Kidney glomerular epithelial cell (primary cell): ENCODE measurements around the gene IDH2.
A peak's percentile ranks its signal among the peaks of the same experiment; 100 is the strongest.

Experiments
- DNase-seq: peaks from one replicate; lab custom pipeline; 2025; lab: John Stamatoyannopoulos, UW

Gene IDH2

DNA sequence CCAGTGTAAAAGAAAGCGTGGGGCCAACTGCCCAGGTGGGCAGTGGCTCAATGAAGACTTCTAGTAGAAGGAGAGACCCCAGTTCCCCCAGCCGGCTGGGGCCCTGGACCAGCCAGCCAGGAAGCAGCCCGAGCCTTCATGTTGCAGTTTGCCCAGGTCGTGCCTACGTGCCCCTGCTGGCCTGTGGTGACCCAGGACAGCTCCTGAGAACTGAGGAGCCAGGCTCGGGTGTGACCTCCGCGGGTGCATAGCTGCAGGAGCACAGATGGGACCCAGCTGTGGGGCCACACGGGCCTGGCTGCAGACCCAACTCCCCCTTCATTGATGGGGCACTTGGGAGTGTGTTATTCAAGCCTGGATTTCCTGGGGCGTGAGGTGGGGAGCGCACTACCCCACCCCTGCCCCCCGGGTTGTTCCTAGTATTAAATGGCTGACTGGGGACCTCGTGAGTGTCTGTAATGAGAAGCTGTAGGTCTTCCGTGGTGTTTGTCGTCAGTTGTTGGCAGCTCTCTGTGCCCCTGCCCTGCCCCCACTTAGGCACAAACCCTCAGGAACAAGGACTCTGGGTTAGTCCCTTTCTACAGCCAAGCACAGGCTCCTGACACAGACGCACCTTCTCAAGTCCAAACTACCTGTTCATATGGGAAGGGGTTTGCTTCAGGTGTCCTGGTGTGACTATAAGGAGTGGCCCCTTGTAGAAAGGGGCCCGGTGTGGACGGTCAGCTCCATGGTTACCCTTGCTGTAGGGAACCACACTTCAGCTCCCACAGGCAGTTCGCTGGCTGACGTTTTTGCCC is 39.1 kb downstream of the IDH2 start:
- no peak for DNase-seq

DNA sequence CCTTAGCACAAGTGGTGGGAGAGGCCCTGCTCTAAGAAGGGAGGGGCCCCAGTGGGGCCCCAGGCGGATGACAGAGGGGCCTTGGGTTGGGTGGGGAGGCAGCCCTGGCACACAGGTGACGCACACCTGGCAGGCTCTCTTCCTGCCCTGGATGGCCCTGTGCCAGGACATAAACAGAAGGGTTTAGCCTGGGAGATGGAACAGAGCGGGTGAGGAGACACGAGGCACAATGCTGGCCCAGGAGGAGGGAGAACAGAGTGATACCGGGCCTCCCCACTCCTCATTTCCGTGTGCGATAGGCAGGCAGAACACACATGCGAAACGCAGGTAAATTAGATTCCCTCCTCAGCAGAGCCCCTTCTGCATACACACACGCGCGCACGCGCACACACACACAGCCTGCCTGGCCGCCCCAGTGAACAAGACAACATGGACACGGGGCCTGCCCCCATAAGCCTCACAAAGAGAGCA is 39.8 kb downstream of the IDH2 start:
- no peak for DNase-seq

DNA sequence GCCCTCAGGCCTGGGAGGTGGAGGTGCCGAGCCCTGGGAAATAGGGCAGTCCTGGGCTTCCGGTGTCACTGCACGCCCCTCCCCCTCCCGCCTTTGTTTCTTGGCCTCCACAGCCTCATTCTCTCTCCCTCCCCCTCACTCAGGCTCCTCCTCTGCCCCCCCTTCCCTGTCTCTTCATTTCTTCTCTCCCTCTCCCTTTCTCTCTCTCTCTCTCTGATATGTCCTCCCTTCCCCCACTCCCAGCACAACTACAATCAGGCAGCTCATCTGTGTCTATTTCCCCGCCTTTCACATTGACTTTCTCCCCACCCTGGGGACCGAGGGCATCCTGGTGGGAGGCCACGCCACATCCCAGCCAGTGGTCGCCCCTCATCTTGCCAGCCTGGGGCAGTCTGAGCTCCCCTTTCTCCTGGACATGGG is 40.2 kb downstream of the IDH2 start:
- no peak for DNase-seq

DNA sequence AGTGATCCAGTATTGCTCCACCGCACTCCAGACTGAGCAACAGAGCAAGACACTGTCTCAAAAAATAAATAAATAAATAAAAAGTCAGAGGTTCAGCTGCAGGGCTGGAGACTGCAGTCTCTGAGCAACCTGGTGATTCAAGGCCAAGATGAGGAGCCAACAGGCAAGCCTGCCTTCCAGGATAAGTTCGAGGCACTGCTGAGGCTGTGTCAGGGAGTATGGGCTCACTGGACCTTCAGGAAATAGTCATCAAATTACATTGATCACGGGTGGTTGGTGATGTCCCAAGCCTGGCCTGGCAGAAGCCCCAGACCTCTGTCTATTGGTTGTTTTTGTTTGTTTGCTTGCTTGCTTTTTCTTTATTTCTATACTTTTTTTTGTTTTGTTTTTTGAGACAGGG is 41.5 kb downstream of the IDH2 start:
- no peak for DNase-seq

DNA sequence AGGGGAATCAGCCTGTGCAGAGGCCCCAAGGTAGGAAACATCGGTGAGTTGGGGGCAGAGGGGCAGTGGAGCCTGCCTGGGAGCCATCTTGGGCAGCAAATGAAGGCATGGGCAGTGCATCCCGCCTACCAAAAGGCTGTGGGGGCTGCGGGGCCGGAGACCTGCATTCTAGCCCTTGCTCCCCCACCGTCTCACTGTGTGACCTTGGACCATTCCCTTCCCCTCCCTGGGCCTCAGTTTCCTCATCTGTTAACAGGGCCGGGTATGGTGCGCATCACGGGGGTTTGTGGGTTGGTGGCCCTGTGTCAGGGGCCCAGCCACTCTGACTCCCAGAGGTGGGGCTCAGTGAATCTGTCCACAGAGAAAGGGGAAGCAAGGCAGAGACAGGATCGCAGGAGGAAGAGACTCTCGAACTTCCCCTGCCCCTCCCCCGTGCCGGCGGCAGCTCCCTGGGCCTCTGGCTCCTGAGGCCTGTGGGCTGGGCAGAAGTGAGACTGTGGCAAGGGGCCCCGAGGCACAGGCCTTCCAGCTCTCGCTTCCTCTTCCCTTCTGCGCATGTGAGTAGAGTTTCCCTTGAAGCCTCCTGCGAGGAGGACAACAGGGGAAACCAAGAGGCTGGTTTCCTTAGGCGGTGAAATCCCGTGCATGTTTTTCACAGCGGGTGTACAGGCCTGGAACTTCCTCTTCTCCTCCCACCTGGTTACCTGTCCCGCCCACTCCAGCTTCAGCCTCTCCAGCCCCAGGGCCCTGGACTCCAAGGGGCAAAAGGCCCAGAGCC is 42.9 kb downstream of the IDH2 start:
- DNase-seq, result no peak

DNA sequence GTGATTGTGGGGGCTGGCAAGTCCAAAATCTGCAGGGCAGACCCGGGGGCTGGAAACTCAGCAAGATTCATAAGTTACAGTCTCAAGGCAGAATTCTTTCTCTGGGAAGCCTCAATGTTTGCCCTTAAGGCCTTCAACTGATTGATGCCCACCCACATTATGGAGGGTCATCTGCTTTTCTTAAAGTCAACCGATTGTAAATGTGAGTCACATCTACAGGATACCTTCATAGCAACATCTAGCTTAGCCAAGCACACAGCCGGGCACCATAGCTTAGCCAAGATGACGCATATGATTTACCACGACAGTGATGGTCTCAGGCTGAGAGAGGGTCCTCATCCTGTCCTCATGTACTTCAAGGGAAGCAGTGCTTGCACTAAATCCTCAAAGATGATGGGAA is 43.5 kb downstream of the IDH2 start:
- DNase-seq, result no peak

DNA sequence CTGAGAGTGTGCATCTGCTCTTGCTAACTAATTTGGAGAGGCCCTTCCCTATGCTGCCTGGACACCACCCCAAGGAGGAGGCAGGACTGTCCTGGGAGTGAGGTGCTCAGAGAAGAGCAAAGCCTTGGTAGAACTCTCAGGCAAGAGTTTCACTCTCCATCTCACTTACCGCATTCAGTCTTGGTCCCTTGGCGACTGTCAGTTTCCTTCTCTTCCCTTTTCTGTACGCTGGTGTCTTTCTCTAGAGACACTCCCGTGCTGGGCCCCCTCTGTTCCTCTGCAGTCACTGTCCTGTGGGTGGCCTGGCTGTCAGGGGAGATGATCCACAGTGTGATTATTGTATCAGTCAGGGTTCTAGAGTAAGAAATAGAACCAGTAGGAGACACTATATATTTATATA is 44.0 kb downstream of the IDH2 start:
- no peak for DNase-seq

DNA sequence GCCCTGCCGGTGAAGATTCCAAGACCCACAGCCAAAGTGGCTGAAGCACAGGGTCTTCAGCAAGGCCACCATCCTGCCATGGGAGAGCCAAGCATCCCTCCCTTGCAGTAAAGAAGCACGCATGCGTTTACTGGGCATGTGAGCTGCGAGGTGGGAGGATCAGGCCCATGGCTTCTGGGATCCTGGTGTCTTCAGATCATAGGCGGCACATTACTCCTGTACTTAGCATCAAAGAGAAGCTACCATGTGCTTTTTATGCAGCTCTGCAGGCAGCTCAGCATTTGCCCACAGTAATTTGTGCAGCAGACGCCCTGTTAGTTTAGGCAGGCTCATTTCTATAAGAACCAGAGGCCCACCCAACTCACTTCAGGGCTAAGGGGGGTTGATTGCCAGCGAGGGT is 45.7 kb downstream of the IDH2 start:
- DNase-seq, result no peak

DNA sequence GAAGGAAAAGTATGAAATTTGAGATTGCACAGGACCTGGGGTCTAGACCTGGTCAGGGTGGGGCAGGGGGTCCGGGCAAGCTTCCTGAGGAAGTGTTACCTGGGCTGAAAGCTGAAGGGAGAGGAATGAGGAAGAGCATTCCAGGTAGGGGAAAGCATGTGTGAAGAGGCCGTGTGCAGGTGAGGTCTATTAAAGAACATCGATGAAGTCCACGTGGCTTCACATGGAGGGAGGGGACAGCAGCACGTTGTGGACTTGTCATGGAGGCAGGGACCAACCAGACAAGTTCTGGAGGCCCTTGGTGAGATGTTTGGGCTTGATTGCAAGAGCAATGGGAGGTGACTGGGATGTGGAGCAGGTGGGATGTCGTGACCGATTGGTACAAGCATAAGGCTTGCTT is 47.1 kb downstream of the IDH2 start:
- DNase-seq, result no peak

DNA sequence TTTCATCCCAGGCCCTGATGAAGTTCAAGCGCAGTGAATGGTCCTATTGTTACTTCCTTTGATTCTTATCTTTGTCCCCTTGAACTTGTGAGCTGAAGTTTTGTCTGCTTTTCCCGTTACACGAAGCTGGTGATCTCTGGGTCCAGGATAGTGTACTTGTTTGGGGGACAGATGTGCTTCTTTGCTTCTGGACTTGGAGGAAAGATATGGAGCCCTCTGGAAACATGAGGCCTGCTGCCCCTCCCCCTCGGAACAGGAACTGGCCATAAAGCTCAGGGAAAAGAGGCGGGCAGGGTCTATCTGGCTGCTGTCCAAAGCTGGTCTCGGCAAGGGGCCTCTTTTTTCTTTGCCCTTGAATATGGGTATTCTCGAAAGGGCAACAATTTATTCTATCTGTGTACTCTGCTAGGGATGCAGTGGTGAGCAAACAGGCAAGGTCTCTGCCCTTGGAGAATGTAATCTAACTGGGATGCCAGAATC is 47.6 kb downstream of the IDH2 start:
- no peak for DNase-seq

DNA sequence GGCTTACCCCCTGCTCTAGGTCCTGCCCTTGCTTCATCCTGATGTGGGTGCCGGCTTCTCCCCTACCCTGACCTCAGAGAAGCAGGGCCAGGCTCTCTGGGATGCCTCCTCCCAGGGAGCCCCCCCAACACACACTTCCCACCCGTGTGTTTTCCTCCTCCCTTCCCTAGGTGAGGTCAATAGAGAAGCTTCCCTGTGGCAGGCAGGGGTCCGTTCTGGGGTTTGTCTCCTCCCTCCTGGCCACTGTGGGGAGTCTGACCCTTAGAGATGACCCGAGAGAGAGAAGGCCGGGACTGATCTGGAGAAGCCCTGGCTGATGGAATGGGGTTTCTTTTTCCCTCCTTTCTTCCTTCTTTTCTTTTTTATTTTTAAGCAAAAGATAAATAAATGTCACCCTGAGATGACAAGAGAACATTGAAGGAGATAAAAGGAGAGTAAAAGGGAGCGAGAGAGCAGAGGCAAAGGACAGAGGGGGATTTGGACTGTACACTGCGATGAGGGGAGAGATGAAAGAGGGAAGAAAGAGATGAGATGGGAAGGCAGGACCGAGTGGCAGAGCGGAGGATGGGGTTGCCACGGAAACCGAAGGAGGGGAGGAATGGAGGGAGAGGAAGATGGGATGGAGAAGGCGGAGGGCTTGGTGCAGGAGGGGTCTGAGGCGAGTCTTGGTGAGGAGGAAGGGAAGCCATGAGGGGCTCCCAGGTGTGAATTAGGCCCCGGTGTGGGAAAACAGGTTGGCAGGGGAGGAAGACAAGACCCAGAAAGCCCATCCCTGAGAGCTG is 48.4 kb downstream of the IDH2 start:
- DNase-seq, result no peak

DNA sequence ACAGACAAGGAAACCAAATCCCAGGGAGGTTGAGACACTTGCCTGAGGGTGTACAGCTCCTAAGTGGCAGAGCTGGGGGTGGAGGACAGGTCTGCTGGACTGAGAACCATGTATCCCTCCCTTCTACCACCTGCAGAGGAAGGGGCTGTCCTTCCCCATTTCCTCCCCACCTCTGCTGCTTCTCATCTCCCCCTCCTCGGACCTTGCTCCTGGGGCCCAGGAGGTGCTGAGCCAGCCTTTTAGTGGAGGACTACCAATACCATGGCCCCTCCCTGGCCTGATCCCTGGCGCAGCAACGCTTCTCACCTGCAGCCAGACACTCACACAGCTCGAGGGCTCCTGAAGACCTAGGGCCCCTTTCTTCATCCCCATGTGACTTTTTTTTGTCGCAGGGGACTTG is 50.4 kb downstream of the IDH2 start:
- no peak for DNase-seq

DNA sequence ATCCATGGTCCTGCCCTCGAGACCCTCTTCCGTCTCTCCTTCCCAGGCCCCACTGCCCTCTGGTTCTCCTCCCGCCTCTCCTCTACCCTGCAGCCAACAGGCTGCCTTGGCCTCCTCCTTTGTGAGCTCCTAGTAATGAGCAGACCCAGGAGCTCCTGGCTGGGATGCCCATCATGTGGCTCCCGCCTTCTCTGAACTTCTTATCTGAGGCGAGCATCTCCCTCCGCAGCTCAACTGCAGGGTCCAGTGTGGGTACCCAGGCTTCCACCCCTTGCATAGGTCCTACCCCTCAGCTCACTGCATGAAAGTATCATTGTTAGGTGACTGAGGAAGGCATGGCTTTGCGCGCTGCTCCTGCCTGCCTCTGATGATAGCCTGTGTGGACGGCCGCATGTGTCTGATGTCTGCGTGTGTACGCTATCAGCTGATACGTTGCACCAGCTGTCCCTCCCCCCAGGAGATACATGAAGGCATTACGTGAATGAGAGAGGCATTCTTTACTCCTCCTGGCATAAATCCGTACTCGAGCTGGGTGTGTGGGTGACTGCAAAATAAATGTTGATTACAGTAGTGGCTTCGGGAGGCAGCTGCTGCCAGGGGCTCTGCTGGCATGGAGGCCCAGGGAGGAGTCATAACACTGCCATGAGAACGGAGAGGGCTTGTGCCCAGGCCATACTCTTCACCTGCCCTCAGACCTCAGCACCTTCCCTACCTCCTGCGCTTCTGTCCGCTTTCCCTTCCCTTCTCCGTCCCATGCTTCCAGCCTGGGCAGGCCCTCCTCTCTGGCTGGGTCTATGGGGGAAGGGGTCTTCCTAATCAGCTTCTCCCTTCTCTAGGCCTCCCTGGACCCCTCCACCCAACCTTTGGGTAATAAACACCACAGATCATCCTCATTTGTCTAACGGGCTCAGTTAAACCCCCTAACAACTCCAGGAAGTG is 52.3 kb downstream of the IDH2 start:
- DNase-seq, result no peak

DNA sequence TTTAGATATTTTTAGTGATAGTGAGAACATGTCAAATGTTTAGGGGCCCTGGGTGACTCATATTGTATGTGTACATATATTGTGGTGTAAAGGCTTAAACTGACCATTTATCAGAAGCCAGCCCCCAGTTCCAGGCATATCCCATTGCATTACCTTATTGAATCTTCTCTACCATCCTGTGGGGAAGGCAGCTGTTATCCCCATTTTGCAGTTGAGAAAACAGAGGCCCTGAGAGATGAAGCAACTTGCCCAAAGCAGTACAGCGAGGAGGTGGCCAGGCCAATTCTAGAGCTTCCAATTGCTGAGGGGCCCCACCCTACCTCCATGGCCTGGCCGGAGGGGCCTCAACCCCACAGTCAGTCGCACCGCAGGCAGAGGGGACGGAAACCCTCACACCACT is 53.2 kb downstream of the IDH2 start:
- no peak for DNase-seq

DNA sequence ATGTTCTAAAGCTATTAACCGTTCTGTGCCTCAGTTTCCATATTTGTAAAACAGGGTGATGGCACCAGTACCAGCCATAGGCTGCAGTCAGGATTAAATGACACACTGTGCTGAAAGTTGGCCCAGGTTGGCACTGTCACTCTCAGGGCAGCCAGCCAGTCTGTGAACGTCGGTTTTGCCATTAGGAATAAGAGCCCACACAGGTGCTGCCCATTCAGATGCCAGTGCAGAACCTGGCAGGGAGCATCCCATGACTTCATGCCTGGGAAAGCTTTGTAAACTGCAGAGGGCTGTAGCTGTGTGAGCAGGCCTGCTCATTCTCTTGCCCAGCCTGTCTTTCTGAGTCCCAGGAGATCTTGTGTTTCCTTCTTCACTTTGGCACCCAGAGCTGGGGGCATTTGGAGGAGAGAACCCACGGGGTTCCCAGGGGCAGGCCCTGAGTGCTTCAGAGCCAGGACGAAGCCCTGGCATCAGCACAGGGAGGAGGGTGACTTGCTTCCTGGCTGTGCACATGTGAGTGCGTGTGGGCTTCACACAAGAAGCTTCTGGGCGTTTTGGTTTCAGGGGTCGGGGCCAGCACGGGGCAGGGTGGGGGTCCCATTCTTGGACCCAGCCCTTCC is 54.2 kb downstream of the IDH2 start:
- DNase-seq, result no peak

DNA sequence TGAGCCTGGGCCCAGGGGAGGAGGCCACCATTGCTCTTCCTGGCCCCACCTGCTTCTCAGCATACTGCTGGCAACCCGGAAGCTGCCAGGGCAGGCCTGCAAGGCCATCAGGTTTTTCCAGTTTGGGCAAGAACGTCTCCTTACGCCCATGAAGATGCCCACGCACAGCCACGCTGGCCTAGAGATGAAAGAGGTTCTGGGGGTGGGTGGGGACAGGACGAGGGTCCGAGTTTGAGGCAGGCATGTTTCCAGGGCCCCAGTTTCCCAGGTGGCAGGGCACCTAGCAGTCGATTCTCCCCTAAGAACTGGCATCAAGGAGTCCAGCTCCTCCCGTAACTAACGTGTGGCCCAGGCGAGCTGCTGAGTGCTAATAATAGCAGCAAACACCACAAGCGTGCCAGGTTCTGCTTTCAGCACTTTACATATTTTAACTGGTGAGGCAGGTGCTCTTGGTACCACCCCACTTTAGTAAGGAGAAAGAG is 55.3 kb downstream of the IDH2 start:
- no peak for DNase-seq

DNA sequence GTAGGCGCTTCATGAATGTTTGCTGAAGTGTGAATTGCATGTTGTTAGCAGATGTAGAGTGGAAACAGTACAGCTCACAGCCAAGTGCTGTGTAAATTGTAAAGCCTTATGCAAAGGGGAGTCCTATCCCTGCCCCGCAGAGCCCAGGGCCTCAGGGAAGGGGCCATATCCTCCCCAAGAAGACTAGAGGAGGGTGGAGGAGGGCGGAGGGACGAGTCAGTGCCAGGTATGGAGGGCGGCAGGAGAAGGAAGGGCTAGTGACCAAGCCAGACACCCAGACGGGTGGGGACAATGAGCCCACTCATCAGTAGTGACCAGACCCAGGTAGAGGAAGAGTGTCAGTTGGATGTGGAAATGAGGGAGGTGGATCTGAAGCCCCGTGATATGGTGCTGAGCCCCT is 56.0 kb downstream of the IDH2 start:
- no peak for DNase-seq

DNA sequence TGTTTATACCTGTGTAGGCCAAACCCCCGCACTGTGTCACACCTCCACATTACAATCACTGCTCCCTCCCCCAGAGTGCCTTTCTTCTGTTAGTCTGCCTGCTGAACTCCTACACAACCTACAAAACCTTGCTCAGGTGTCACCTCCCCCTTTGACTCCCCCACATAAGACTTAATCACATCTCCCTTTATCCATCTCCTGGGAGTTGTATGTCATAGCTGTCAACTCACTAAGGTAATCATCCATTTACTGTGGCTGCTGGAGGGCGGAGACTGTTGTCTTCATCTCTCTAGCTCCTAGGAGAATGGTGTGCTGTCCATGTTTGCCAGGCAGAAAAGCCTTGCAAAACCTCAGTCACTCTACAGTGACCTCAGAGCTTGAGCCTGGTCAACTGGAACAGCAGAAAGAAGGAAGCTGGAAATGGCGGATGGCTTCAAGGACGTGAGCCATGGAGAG is 57.3 kb downstream of the IDH2 start:
- peak; percentile 32 for DNase-seq

DNA sequence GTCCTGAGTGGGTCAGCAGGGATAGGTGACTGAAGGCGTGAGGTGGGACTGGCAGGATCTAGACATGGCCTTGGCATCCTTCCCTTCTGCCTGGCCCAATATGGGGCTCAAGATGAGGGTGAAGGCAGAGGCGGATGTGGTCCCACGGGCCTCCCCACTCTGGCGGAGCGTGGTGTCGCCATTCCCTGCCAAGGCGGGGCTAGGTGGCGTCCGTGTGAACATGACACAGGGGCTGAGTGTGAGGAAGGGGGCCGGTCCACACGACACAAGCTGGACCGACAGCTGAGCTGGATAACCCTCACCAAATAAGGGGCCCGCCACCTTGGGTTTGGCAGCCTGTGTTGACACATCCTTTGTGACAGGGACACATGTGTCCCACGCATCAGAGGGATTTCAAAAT is 58.1 kb downstream of the IDH2 start:
- DNase-seq, result no peak

DNA sequence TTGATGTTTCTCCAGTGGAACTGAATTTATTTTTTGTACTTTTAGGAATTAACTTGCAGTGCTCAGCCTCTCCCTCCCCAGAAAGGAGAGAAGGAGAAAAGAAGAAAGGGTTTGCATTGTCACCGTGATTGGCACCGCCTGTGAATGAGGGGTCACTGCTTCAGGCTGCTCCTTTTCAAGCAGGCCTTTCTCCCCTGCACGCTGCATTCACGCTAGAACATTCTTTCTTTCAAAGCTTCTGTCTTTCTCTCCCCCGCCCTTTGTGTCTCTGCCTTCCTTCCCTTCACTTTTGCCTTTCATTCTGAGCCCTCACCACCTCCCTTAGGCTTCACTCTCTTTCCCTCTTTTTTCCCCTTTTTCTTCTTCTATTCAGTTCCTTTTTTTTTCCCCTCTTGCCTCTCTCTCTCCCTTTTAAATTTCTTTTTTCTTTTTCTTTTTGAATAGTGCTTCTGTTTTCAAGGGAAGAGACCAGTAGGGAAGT is 58.7 kb downstream of the IDH2 start:
- DNase-seq, result no peak
